Stomach (tissue), 4 donors: ENCODE results near the gene CELSR1.

ENCODE experiments used
- CTCF ChIP-seq, 7 experiments: fragments of 450-650 bp in 4 of 7; fragments of 200-600 bp in 3 of 7; sonication (generic) in 3 of 7; IDR thresholded peaks; one replicate each; pipeline ENCODE4 v1.5.1; 2016 to 2019; ENCODE audit warnings: antibody characterized with exemption in 7 of 7, control low read depth in 2 of 7, mild to moderate bottlenecking in 1 of 7
- EP300 ChIP-seq: sonication (generic); formaldehyde crosslinking; IDR thresholded peaks from one replicate; pipeline ENCODE4 v1.6.1; 2017; ENCODE audit warnings: antibody characterized with exemption
- POLR2A ChIP-seq, 4 donors: fragments of 450-650 bp; IDR thresholded peaks; one replicate each; pipeline ENCODE4 v1.6.1; 2016; ENCODE audit warnings: antibody characterized with exemption in 4 of 4, control low read depth in 2 of 4, mild to moderate bottlenecking in 1 of 4, moderate library complexity in 1 of 4

GRCh38 chr22:46584081-46584921, 46.9 kb upstream of the CELSR1 start:
- TF ChIP-seq CTCF (IDR thresholded peaks at IDR 0.05), result no peak
- TF ChIP-seq EP300, result no peak
- TF ChIP-seq POLR2A (IDR thresholded peaks at IDR 0.05), result no peak
